ENCODE results near the gene EVI5. TPM values are rescaled to one million over a fixed set of nuclear protein-coding genes. Genes with fewer than 3 reads are reported as not detected.
"Not testable (repeated sequence)": the region's sequence is repeated elsewhere in the genome, so short reads cannot be mapped to it uniquely, and the experiment has no call there.

Gene EVI5
- total RNA-seq, 4 donors from 2014 or later, result 37.7 to 59.7 (median 41.7) TPM

GRCh38 chr1:92743221-92743620, 41.7 kb downstream of the EVI5 start:
- no peak for DNase-seq
- H3K27ac ChIP-seq, result no peak overlapping the region
- TF ChIP-seq CTCF (IDR thresholded peaks at IDR 0.05), result no peak
- no peak for TF ChIP-seq POLR2A (IDR thresholded peaks at IDR 0.05)
- no peak overlapping the region for H3K4me3 ChIP-seq (replicated peaks in 1 of 3)
- H3K36me3 ChIP-seq, result no peaks in the 10 kb centered on the region
- intact Hi-C loops (cut with DNase I), result no loop called here
- no peaks in the 10 kb centered on the region for H3K4me1 ChIP-seq
- no peaks in the 10 kb centered on the region for H3K9me3 ChIP-seq
- H3K27me3 ChIP-seq, result no peaks in the 10 kb centered on the region
- WGBS, 2 donors, result 86 to 94% methylated on average over 8 of the region's 8 CpGs

- Histone ChIP-seq H3K9me3 (no peaks in the 10 kb centered on the region), H3K27me3 (no peaks in the 10 kb centered on the region), H3K4me1 (no peaks in the 10 kb centered on the region), H3K4me3 (replicated peaks in 1 of 3) (no peak overlapping the region), H3K36me3 (no peaks in the 10 kb centered on the region), H3K27ac (no peak overlapping the region)
- intact Hi-C loops (cut with DNase I), result no loop called here
- TF ChIP-seq POLR2A (IDR thresholded peaks at IDR 0.05) (no peak), CTCF (IDR thresholded peaks at IDR 0.05) (no peak)
- no peak for DNase-seq
- WGBS, 2 donors, result 86 to 94% methylated on average over 4 of the region's 4 CpGs
These were observed 45.0 kb downstream of the EVI5 start for GRCh38 chr1:92739669-92740524.

- 84 to 88% methylated on average over 4 of the region's 4 CpGs for WGBS, 2 donors
- no peaks in the 10 kb centered on the region for H3K36me3 ChIP-seq
- TF ChIP-seq POLR2A (IDR thresholded peaks at IDR 0.05) (no peak), CTCF (IDR thresholded peaks at IDR 0.05) (peak in 1 of 6 experiments; percentile 6)
- no peaks in the 10 kb centered on the region for H3K4me1 ChIP-seq
- no peaks in the 10 kb centered on the region for H3K9me3 ChIP-seq
- intact Hi-C loops (cut with DNase I), result no loop called here
- H3K27me3 ChIP-seq, result no peaks in the 10 kb centered on the region
- H3K27ac ChIP-seq, result no peak overlapping the region
- DNase-seq, result no peak
- no peak overlapping the region for H3K4me3 ChIP-seq (replicated peaks in 1 of 3)
These were observed 48.5 kb downstream of the EVI5 start for GRCh38 chr1:92736395-92736794.

- Histone ChIP-seq H3K4me3 (replicated peaks in 1 of 3) (no peak overlapping the region), H3K36me3 (no peaks in the 10 kb centered on the region), H3K4me1 (no peaks in the 10 kb centered on the region), H3K27me3 (no peaks in the 10 kb centered on the region), H3K9me3 (no peaks in the 10 kb centered on the region), H3K27ac (no peak overlapping the region)
- no peak for DNase-seq
- intact Hi-C loops (cut with DNase I), result no loop called here
- no peak for TF ChIP-seq POLR2A (IDR thresholded peaks at IDR 0.05)
- no peak for TF ChIP-seq CTCF (IDR thresholded peaks at IDR 0.05)
- WGBS, 2 donors, result 94 to 98% methylated on average over 2 of the region's 2 CpGs
These were observed 54.4 kb downstream of the EVI5 start for GRCh38 chr1:92730476-92730875.

- H3K9me3 ChIP-seq, result no peaks in the 10 kb centered on the region
- intact Hi-C loops (cut with DNase I), result no loop called here
- H3K4me3 ChIP-seq (replicated peaks in 1 of 3), result no peak overlapping the region
- H3K27ac ChIP-seq, result no peak overlapping the region
- no peaks in the 10 kb centered on the region for H3K36me3 ChIP-seq
- TF ChIP-seq POLR2A (IDR thresholded peaks at IDR 0.05) (no peak), CTCF (IDR thresholded peaks at IDR 0.05) (no peak)
- H3K27me3 ChIP-seq, result no peaks in the 10 kb centered on the region
- WGBS, 2 donors, result 94 to 97% methylated on average over 4 of the region's 4 CpGs
- DNase-seq, result no peak
- no peaks in the 10 kb centered on the region for H3K4me1 ChIP-seq
These were observed 56.2 kb downstream of the EVI5 start for GRCh38 chr1:92728697-92729096.

- H3K9me3 ChIP-seq; H3K4me3 ChIP-seq (replicated peaks in 1 of 3); H3K4me1 ChIP-seq; intact Hi-C loops (cut with DNase I); H3K27ac ChIP-seq; H3K27me3 ChIP-seq; DNase-seq; H3K36me3 ChIP-seq: not testable (repeated sequence)
- 93 to 94% methylated on average over 9 of the region's 9 CpGs for WGBS, 2 donors
These were observed 61.2 kb downstream of the EVI5 start for GRCh38 chr1:92723713-92724112.

Data from thyroid gland (tissue), 4 donors.